Amniotic epithelial cell (primary cell): ENCODE data around the gene PRKAG2.

Experiments used
- DNase-seq: peaks from one replicate; pipeline ENCODE4 v3.0.0-alpha.2; 2010; ENCODE audit warnings: low read depth

The PRKAG2 gene

DNA sequence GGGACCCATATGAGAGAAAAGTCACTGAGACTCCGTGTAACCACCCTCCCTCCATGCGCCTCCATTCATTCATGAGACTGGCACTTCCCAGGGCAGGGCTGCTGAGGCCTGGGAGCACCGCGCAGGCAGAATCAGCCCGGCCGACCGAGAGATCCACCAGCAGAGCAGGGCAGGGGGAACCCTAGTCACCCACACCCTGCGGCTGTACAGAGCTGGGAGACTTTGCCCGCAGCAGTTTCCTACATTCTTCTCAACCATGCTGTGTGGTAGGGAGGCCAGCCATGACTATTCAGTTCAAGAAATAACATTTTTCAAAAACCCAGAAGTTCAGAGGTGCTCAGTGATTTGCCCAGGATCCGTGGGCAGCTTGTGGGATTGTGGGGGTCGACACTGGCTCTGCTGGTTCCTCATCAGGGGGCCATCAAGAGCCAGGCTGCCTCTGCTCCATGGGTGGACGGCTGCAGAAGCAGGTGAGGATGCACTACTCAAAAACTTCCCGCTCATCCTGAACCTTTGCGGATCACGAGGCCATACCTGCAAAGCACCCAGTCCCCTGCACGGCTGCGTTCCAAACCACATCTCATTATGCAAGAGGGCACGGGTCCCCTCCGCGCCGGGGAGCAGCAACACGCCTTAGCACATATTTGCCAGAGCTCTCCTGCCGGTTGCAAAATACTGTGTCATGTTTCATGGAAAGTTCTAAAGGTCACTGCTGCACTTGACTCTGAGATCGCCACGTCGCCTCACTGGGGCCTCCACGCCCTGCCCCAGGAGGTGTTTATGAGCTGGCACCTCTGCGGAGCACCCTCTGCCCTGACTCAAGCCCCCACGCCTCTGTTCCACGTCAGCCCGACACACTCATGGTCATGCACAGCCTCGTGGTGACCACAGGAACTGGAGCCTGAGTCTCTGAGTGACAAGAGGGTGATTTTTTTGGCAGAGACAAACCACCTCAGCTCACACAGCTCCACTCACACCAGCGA, 132.0 kb downstream of the PRKAG2 start:
- DNase-seq: peak; percentile 73

GRCh38 chr7:151744051-151744580, 132.8 kb downstream of the PRKAG2 start:
- no peak for DNase-seq

GRCh38 chr7:151743481-151743983, 133.4 kb downstream of the PRKAG2 start:
- no peak for DNase-seq

DNA sequence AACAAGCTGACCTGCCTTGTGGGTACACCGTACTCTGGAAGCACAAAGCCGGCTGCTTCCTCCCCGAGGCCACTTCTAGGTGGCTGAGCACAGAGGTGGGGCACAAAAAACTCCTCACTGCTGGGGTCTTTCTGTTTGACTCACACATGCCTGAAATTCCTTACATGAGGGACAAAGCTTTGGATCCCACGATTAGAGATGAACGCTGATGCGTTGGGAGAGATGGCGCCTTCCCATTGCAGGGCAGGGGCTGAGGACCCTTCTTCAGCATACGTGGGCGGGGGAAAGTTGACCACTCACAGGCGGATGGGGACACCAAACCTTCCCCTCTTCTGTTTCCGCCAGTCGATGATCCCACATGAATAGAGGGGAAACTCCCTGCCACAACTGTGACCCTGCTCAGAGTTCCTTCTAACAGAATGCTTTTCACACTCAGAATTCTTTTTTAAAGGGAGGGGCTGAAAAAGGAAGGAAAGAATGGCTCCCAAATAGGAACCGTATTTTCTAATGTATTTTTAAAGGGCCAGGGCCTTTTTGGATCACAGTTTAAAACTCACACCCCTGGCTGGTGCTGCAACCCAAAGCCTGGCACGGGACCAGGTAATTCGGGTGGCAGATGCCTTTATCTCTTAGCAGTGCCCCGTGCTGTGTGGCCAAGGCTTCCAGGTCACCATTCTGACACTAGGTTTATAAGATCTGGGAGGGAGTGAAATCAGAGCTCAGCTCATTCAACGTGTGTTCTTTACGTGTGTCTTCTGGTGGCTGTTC, 134.0 kb downstream of the PRKAG2 start:
- no peak for DNase-seq

GRCh38 chr7:151741585-151741984, 135.3 kb downstream of the PRKAG2 start:
- DNase-seq: no peak

- DNase-seq: no peak
Measured at GRCh38 chr7:151740081-151740851, 136.6 kb downstream of the PRKAG2 start.

DNA sequence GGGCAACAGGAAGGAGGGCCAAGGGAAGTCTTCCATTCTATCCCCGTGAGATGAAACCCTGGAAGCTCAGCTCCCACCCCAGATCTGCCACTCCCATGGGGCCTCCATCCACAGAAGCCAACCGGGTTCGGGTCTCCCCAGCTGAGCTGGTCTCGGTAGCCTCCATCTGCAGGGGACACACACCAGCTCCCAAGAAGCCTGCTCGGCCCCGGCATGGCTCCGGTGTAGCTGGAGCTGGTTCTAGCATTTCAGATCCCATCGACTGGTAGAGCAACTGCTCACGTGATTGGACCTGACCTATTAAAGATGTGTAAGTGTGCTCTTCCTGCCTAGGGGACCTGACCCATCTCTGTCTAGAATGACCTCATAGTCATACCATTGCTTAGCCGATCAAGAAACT, 138.0 kb downstream of the PRKAG2 start:
- DNase-seq: no peak

GRCh38 chr7:151736403-151736909, 140.5 kb downstream of the PRKAG2 start:
- peak; percentile 88 for DNase-seq

DNA sequence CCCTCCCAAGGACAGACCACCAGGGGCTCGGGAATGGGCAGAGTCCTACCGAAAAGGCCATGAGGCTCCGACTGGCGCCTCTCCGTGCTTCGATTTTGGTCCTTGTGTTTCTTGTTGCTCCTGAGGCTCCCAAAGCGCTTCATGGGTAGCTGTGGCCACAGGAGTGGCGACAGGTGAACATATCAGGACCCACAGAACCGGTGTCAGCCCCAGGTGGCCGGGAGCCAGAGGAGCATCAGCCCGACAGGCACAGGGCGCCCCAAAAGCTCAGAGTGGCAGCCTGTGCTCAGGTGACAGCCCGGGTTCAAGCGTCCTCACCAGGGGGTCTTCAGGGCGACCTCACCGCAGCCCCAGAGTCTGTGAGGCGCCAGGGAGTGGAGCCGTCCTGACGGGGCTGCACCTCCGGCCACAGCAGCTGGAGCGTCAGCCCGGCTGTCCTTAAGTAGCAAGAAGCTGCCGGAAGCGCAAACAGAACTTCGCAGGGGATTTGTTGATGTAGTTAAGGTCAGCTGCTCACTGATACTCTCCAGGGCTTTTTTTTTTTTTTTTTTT, 141.0 kb downstream of the PRKAG2 start:
- DNase-seq: no peak

- DNase-seq: no peak
Measured at GRCh38 chr7:151735186-151735850, 141.6 kb downstream of the PRKAG2 start.

- no peak for DNase-seq
Measured at GRCh38 chr7:151732834-151733592, 143.9 kb downstream of the PRKAG2 start.

DNA sequence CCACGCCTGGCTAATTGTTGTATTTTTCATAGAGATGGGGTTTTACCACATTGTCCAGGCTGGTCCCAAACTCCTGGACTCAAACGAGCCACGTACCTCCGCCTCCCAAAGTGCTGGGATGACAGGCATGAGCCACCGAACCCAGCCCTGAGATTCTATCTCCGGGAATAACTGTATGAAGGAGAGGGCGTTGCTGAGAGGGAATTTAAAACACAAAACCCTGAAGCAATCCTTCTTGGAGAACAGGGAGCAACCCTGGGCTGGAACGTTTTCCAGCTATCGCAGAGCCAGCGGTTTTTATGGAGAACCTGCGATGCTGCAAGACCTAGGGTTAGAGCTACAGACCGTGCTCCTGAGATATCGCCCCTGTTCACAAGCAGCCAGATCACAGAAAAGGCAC, 144.6 kb downstream of the PRKAG2 start:
- DNase-seq: no peak

DNA sequence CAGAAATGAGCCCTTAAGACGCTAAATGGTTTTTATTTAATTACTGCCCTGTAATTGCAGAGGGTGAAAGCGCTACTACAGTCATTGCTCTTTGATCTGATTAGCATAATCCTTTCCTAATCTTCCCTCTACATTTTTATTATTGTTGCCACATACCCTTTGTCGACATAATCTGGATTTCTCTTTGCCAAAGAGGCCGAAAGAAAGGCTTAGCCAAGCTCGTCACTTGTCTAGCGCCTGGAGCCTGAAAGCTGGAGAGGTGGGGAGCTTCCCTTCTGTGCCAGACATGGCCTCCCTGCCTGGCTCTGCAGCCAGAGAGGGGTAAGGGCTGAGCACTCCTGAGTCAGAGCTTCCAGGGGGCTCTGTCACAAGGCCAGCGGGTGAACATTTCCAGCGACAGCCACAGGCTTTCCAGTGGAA, 145.9 kb downstream of the PRKAG2 start:
- DNase-seq: no peak

- no peak for DNase-seq
Measured at GRCh38 chr7:151730591-151730990, 146.3 kb downstream of the PRKAG2 start.

- DNase-seq: no peak
Measured at GRCh38 chr7:151729521-151729921, 147.4 kb downstream of the PRKAG2 start.

DNA sequence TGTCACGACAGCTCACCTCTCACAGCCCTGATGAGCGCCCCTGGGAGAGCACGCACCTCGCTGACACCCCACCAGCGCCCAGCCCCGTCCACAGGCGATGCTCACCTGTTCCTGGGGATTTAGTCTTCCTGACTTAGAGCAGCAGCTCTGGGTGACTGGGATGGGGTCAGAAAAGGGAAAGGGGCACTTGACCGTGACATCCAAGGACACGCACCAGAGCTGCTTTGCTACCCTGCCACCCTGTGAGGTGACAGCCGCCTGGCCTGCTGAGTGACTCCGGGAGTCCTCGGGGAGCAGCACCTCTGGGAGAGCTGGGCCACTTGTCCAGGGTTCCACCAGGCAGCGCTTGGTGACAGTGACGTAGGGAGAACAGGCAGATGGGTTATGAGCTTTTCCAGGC, 148.2 kb downstream of the PRKAG2 start:
- no peak for DNase-seq

- DNase-seq: no peak
Measured at GRCh38 chr7:151728286-151728660, 148.6 kb downstream of the PRKAG2 start.

DNA sequence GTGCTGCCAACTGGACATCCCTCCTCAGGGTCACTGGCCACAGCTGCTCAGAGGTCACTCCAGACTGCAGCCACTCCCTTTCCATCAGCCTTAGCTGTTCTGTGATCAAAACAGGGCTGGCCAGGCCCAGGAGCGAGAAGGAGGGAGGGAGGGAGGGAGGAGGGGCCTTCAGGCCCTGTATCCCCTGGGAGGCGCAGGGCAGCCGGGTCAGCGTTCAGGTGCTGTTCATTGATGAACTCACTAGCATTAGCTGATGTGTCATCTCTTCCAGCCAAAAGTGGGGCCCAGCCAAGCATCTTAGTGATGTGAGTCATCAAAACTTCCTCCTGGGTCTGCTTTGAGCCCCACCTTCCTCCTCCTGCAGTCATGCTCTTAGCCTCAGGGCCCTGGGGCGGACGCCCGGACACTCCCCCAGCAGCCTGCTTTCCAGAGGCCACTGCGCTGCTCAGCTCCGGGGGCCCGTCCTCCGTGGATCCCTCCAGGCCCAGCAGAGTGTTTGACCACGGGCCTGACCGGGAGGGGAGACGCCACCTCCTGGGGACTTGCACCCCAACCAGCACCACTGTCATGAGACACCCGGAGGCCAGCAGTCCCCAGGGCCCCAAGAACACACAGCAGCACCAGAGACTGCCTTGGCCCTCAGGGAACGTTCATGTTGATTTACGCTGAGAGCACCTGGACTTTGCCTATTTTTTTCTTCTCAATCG, 149.2 kb downstream of the PRKAG2 start:
- DNase-seq: peak; percentile 91
